ENCODE results near the gene KIZ.
"Not testable (repeated sequence)": the region's sequence is repeated elsewhere in the genome, so short reads cannot be mapped to it uniquely, and the experiment has no call there.

Gene KIZ

GRCh38 chr20:21232546-21233280, 106.8 kb downstream of the KIZ start:
- DNase-seq, result peak in 2 of 3 experiments; percentile 18 to 56

GRCh38 chr20:21234324-21234723, 108.4 kb downstream of the KIZ start:
- DNase-seq, result peak in 2 of 3 experiments; percentile 32 to 51

GRCh38 chr20:21234806-21235483, 109.1 kb downstream of the KIZ start:
- DNase-seq, result peak in 2 of 3 experiments; percentile 57 to 87

GRCh38 chr20:21235484-21236445, 109.9 kb downstream of the KIZ start:
- peak; percentile 19 to 87 (median 68) for DNase-seq

GRCh38 chr20:21237956-21238799, 112.3 kb downstream of the KIZ start:
- DNase-seq, result no peak

- DNase-seq, result no peak
Measured at GRCh38 chr20:21238818-21239536, 113.1 kb downstream of the KIZ start.

- DNase-seq, result no peak
Measured at GRCh38 chr20:21240394-21240793, 114.5 kb downstream of the KIZ start.

GRCh38 chr20:21241406-21241805, 115.5 kb downstream of the KIZ start:
- DNase-seq, result peak; percentile 15 to 96 (median 75)

GRCh38 chr20:21243811-21244210, 117.9 kb downstream of the KIZ start:
- no peak for DNase-seq

GRCh38 chr20:21244808-21245207, 118.9 kb downstream of the KIZ start:
- DNase-seq, result no peak

GRCh38 chr20:21246161-21246560, 120.3 kb downstream of the KIZ start:
- DNase-seq, result no peak

GRCh38 chr20:21247603-21248095, 121.8 kb downstream of the KIZ start:
- DNase-seq, result not testable (repeated sequence)

- DNase-seq, result no peak
Measured at GRCh38 chr20:21251278-21251677, 125.4 kb downstream of the KIZ start.

GRCh38 chr20:21257192-21257591, 131.3 kb downstream of the KIZ start:
- DNase-seq, result no peak

- DNase-seq, result no peak
Measured at GRCh38 chr20:21258411-21258810, 132.5 kb downstream of the KIZ start.

GRCh38 chr20:21259346-21259745, 133.5 kb downstream of the KIZ start:
- DNase-seq, result no peak

- DNase-seq, result no peak
Measured at GRCh38 chr20:21262812-21263211, 136.9 kb downstream of the KIZ start.

- DNase-seq, result peak in 2 of 3 experiments; percentile 85 to 94
Measured at GRCh38 chr20:21265261-21266190, 139.6 kb downstream of the KIZ start.

- peak in 2 of 3 experiments; percentile 79 to 87 for DNase-seq
Measured at GRCh38 chr20:21266191-21266536, 140.3 kb downstream of the KIZ start.

GRCh38 chr20:21269772-21270171, 143.9 kb downstream of the KIZ start:
- DNase-seq, result no peak

Measured in NCI-H1417 (cell line).